Measurements from ENCODE around the gene MYLK4.

- TF ChIP-seq CTCF (conservative IDR thresholded peaks at IDR 0.05; ENCODE audit: low read length) (no peak), EZH2phosphoT487 (IDR thresholded peaks at IDR 0.05; ENCODE audit: borderline replicate concordance) (no peak)
These were observed 29.5 kb downstream of the MYLK4 start for GRCh38 chr6:2721219-2721618.

Data from Loucy (cell line).